ENCODE data around the gene PRKCE. TPM values are rescaled to one million over a fixed set of nuclear protein-coding genes. Genes with fewer than 3 reads are reported as not detected.

PRKCE gene
- total RNA-seq, 2 experiments from 2014 or later, result 24.9 to 26.2 TPM

DNA sequence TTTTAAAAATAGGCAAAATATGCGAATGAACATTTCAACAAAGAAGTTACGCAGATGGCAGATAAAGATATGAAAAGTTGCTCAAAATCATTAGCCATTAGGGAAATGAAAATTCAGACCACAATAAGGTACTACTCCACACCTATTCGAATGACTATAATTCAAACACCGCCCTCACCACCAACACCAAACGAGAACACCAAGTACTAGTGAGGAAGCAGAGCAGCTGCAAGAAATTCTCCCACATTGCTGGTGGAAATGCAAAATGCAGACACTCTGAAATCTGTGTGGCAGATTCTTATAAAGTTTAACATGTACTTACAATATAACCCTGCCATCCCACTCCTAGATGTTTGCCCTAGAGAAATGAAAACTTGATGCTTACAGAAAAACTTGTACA lies 17.3 kb upstream of the PRKCE start:
- CTCF ChIA-PET, result interaction anchor here (1.2 kb wide), 1 partner anchor 145 kb away, joined by 3 read pairs; no protein-coding TSS in a partner anchor
- no peaks in the 10 kb centered on the region for H3K4me1 Mint-ChIP-seq (ENCODE audit: low read depth)
- ATAC-seq (ENCODE audit: poor library complexity), result no peak

DNA sequence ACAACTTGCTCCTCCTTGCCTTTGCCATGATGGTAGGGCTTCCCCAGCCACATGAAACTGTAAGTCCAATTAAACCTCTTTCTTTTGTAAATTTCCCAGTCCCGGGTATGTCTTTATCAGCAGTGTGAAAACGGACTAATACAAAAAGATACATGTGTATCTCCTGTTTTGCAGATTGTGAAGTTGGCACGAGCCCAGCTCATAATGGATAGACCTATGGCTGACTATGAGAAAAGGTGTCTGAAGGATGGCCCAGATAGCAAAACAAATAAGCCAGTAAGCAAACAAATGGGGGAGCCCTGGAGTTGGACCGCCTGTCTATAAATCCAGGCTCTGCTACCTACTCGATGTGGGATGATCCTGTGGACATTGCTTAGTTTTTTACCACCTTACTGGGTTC lies 15.5 kb upstream of the PRKCE start:
- ATAC-seq (ENCODE audit: poor library complexity) (no peak), DNase-seq (no peak)
- H3K9me3 ChIP-seq (ENCODE audit: control insufficient read depth in 1 of 2, insufficient read depth in 1 of 2, low read length in 2 of 2), result no peaks in the 10 kb centered on the region
- Mint-ChIP-seq H3K9me3 (no peaks in the 10 kb centered on the region), H3K36me3 (ENCODE audit: low read depth) (no peaks in the 10 kb centered on the region), H3K27ac (no peak overlapping the region), H3K27me3 (peaks cover 44% of the 10 kb centered on the region), H3K4me3 (no peak overlapping the region), H3K4me1 (ENCODE audit: low read depth) (no peaks in the 10 kb centered on the region)
- no peak overlapping the region for H3K27ac ChIP-seq (ENCODE audit: low read depth in 1 of 2, low read length in 2 of 2)
- intact Hi-C loops (cut with DNase I, micrococcal nuclease), result no loop called here
- H3K4me3 ChIP-seq (ENCODE audit: low read length), result no peak overlapping the region
- H3K4me1 ChIP-seq (ENCODE audit: insufficient read depth, low read length), result no peaks in the 10 kb centered on the region
- TF ChIP-seq, protein P1, sequence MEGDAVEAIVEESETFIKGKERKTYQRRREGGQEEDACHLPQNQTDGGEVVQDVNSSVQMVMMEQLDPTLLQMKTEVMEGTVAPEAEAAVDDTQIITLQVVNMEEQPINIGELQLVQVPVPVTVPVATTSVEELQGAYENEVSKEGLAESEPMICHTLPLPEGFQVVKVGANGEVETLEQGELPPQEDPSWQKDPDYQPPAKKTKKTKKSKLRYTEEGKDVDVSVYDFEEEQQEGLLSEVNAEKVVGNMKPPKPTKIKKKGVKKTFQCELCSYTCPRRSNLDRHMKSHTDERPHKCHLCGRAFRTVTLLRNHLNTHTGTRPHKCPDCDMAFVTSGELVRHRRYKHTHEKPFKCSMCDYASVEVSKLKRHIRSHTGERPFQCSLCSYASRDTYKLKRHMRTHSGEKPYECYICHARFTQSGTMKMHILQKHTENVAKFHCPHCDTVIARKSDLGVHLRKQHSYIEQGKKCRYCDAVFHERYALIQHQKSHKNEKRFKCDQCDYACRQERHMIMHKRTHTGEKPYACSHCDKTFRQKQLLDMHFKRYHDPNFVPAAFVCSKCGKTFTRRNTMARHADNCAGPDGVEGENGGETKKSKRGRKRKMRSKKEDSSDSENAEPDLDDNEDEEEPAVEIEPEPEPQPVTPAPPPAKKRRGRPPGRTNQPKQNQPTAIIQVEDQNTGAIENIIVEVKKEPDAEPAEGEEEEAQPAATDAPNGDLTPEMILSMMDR (IDR thresholded peaks at IDR 0.05), result no peak
- peaks cover 0 to 21% of the 10 kb centered on the region in 2 experiments for H3K27me3 ChIP-seq (ENCODE audit: control insufficient read depth in 1 of 2, insufficient read depth in 2 of 2, low read length in 2 of 2)
- ChIA-PET CTCF (interaction anchor here (0.6 kb wide), 1 partner anchor 143 kb away, joined by 3 read pairs; no protein-coding TSS in a partner anchor), POLR2A (no interaction called here)
- H3K36me3 ChIP-seq (ENCODE audit: insufficient read depth, low read length), result no peaks in the 10 kb centered on the region

More for the DNA sequence above, 17.3 kb upstream of the PRKCE start:
- TF ChIP-seq, protein P1 (IDR thresholded peaks at IDR 0.05), result no peak
- intact Hi-C loops (cut with DNase I, micrococcal nuclease), result no loop called here
- H3K4me3 Mint-ChIP-seq, result no peak overlapping the region
- H3K36me3 ChIP-seq (ENCODE audit: insufficient read depth, low read length), result no peaks in the 10 kb centered on the region
- peaks cover 0 to 16% of the 10 kb centered on the region in 2 experiments for H3K27me3 ChIP-seq (ENCODE audit: control insufficient read depth in 1 of 2, insufficient read depth in 2 of 2, low read length in 2 of 2)
- no peaks in the 10 kb centered on the region for H3K4me1 ChIP-seq (ENCODE audit: insufficient read depth, low read length)
- POLR2A ChIA-PET, result no interaction called here
- no peak for DNase-seq
- no peaks in the 10 kb centered on the region for H3K9me3 Mint-ChIP-seq
- H3K27me3 Mint-ChIP-seq, result peaks cover 40% of the 10 kb centered on the region
- no peak overlapping the region for H3K27ac ChIP-seq (ENCODE audit: low read depth in 1 of 2, low read length in 2 of 2)
- H3K27ac Mint-ChIP-seq, result no peak overlapping the region
- H3K9me3 ChIP-seq (ENCODE audit: control insufficient read depth in 1 of 2, insufficient read depth in 1 of 2, low read length in 2 of 2), result no peaks in the 10 kb centered on the region
- no peaks in the 10 kb centered on the region for H3K36me3 Mint-ChIP-seq (ENCODE audit: low read depth)
- no peak overlapping the region for H3K4me3 ChIP-seq (ENCODE audit: low read length)

DNA sequence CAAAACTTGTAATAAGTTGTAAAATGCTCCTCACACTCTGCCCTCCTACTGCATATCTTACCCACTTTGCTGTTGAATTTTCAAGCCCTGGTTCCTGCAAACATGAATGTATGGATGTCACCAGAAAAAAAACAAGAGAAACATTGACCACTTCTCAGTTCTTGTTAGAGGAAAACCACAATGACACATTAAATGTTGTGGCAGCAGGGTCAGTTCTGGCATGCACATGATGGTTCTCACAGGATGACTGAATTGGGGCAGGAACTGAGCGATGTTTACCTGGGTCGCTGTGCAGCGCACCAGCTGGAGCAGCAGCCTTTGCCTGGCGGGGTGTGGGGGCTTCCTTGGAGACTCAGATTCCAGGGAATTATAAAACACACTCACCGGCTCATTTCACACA lies 14.0 kb upstream of the PRKCE start:
- intact Hi-C loops (cut with DNase I, micrococcal nuclease), result no loop called here
- H3K9me3 Mint-ChIP-seq, result no peaks in the 10 kb centered on the region
- H3K36me3 ChIP-seq (ENCODE audit: insufficient read depth, low read length), result no peaks in the 10 kb centered on the region
- TF ChIP-seq, protein P1 (IDR thresholded peaks at IDR 0.05), result no peak
- H3K4me3 Mint-ChIP-seq, result no peak overlapping the region
- no peak overlapping the region for H3K27ac Mint-ChIP-seq
- no peaks in the 10 kb centered on the region for H3K4me1 Mint-ChIP-seq (ENCODE audit: low read depth)
- H3K4me1 ChIP-seq (ENCODE audit: insufficient read depth, low read length), result no peaks in the 10 kb centered on the region
- ATAC-seq (ENCODE audit: poor library complexity) (no peak), DNase-seq (peak in 2 of 14 experiments; percentile 9 to 30)
- ChIA-PET POLR2A (no interaction called here), CTCF (no interaction called here)
- no peaks in the 10 kb centered on the region for H3K36me3 Mint-ChIP-seq (ENCODE audit: low read depth)
- peaks cover 5 to 22% of the 10 kb centered on the region in 2 experiments for H3K27me3 ChIP-seq (ENCODE audit: control insufficient read depth in 1 of 2, insufficient read depth in 2 of 2, low read length in 2 of 2)
- no peak overlapping the region for H3K27ac ChIP-seq (ENCODE audit: low read depth in 1 of 2, low read length in 2 of 2)
- H3K27me3 Mint-ChIP-seq, result peaks cover 47% of the 10 kb centered on the region
- no peak overlapping the region for H3K4me3 ChIP-seq (ENCODE audit: low read length)
- H3K9me3 ChIP-seq (ENCODE audit: control insufficient read depth in 1 of 2, insufficient read depth in 1 of 2, low read length in 2 of 2), result no peaks in the 10 kb centered on the region
